Kidney (tissue), 14 donors: ENCODE data around the gene LRRC59. TPM values are rescaled to one million over a fixed set of nuclear protein-coding genes. Genes with fewer than 3 reads are reported as not detected.
A peak's percentile ranks its signal among the peaks of the same experiment; 100 is the strongest.

ENCODE experiments used
- DNase-seq, 5 donors: peaks; one replicate each; pipeline ENCODE4 v3.0.0-alpha.2; 2013 to 2020
- FAIRE-seq: peaks from 2 replicates; lab custom pipeline; 2012; peaks lifted over from hg19 to GRCh38; lab: Jason Lieb, UNC
- H3K27ac ChIP-seq, 2 donors: one replicate each; pipeline ENCODE4 v1.7.0; 2013; ENCODE audit warnings: low read depth in 2 of 2, low read length in 2 of 2, inconsistent platforms in 1 of 2
- H3K27me3 ChIP-seq: one replicate; pipeline ENCODE4 v1.7.1; 2013; ENCODE audit warnings: low read length, inconsistent platforms; ENCODE audit not compliant: control insufficient read depth, insufficient read depth
- H3K36me3 ChIP-seq, 3 donors: one replicate each; pipeline versions ENCODE4 v1.7.0 to v1.7.1; 2013; ENCODE audit warnings: low read length in 3 of 3, control low read depth in 1 of 3, inconsistent platforms in 1 of 3; ENCODE audit not compliant: insufficient read depth in 3 of 3, control insufficient read depth in 2 of 3
- H3K4me1 ChIP-seq, 3 donors: one replicate each; pipeline versions ENCODE4 v1.7.0 to v1.7.1; 2013; ENCODE audit warnings: low read length in 3 of 3, inconsistent platforms in 1 of 3, low read depth in 1 of 3; ENCODE audit not compliant: control insufficient read depth in 2 of 3, insufficient read depth in 2 of 3
- H3K4me3 ChIP-seq, 3 donors: one replicate each; pipeline versions ENCODE4 v1.7.0 to v1.8.1; 2013; ENCODE audit warnings: low read length in 3 of 3, control low read depth in 1 of 3, inconsistent platforms in 1 of 3
- H3K9ac ChIP-seq, 3 donors: one replicate each; pipeline versions ENCODE4 v1.7.0 to v1.7.1; 2013; ENCODE audit warnings: low read length in 3 of 3, control low read depth in 1 of 3, inconsistent platforms in 1 of 3
- H3K9me3 ChIP-seq, 3 donors: one replicate each; pipeline versions ENCODE4 v1.7.0 to v1.7.1; 2013; ENCODE audit warnings: low read length in 3 of 3, control low read depth in 1 of 3, inconsistent platforms in 1 of 3; ENCODE audit not compliant: control insufficient read depth in 2 of 3, insufficient read depth in 1 of 3
- CTCF ChIP-seq: IDR thresholded peaks from 3 replicates; pipeline ENCODE4 v1.5.1; 2012; ENCODE audit warnings: mild to moderate bottlenecking, moderate library complexity, borderline replicate concordance; ENCODE audit not compliant: insufficient read depth; ENCODE audit errors: extremely low read depth
- intact Hi-C: fragments of 100-400 bp; cut with DNase I; formaldehyde crosslinking; loops from one replicate; pipeline ENCODE4 v1.11.1; 2022
- polyA plus RNA-seq: library from polyadenylated mRNA; stranded (reverse); fragments of 350-450 nt; fragmentation: Illumina TruSeq; extraction: RNeasy Lipid Tissue Mini Kit (QIAGEN cat#74804); gene quantifications from one replicate; pipeline ENCODE4 v1.2.3, GENCODE V29; 2014; ENCODE audit warnings: low read depth, low replicate concordance; ENCODE audit not compliant: insufficient read depth
- total RNA-seq: library from RNA; stranded (reverse); fragmentation: NEBNext Ultra II Directional; extraction: Animal tissue kit (Norgen Biotek cat#: 25700); gene quantifications from one replicate; pipeline ENCODE4 v1.2.1, GENCODE V29; 2021
- donor health status: control.
- donor health status: control.
- donor health status: control.
- donor health status: control.
- donor health status: control.
- donor health status: DM: yes; HTN: yes; CAD: no.
- donor health status: Normal renal cell carcinoma (clear cell type).

The LRRC59 gene
- total and polyA plus RNA-seq, 2 donors from 2014 or later: 37.0 to 61.7 TPM

GRCh38 chr17:50352072-50352692 lies 45.1 kb downstream of the LRRC59 start:
- peak in 1 of 5 donors; percentile 15 for DNase-seq
- Histone ChIP-seq H3K9me3 (no peaks in the 10 kb centered on the region), H3K4me3 (no peak overlapping the region), H3K36me3 (peaks cover 0 to 10% (median 4%) of the 10 kb centered on the region in 3 donors), H3K9ac (no peak overlapping the region), H3K27me3 (no peaks in the 10 kb centered on the region), H3K4me1 (peaks cover 0 to 6% (median 5%) of the 10 kb centered on the region in 3 donors), H3K27ac (no peak overlapping the region)
- intact Hi-C loops: no loop called here
- FAIRE-seq: no peak
- no peak for TF ChIP-seq CTCF

- no peak overlapping the region for H3K27ac ChIP-seq
- DNase-seq (no peak), FAIRE-seq (no peak)
- no peaks in the 10 kb centered on the region for H3K9me3 ChIP-seq
- intact Hi-C loops: no loop called here
- H3K27me3 ChIP-seq: no peaks in the 10 kb centered on the region
- peaks cover 0 to 10% (median 1%) of the 10 kb centered on the region in 3 donors for H3K36me3 ChIP-seq
- no peak overlapping the region for H3K4me3 ChIP-seq
- peaks cover 0 to 11% (median 9%) of the 10 kb centered on the region in 3 donors for H3K4me1 ChIP-seq
- no peak overlapping the region for H3K9ac ChIP-seq
- TF ChIP-seq CTCF: no peak
These were observed 46.6 kb downstream of the LRRC59 start for GRCh38 chr17:50350733-50351132.

GRCh38 chr17:50349243-50349600 lies 48.1 kb downstream of the LRRC59 start:
- TF ChIP-seq CTCF: no peak
- no peak overlapping the region for H3K4me3 ChIP-seq
- DNase-seq (peak in 1 of 5 donors; percentile 24), FAIRE-seq (no peak)
- no peak overlapping the region for H3K9ac ChIP-seq
- intact Hi-C loops: no loop called here
- no peak overlapping the region for H3K27ac ChIP-seq
- no peaks in the 10 kb centered on the region for H3K9me3 ChIP-seq
- H3K36me3 ChIP-seq: no peaks in the 10 kb centered on the region
- no peaks in the 10 kb centered on the region for H3K27me3 ChIP-seq
- H3K4me1 ChIP-seq: peaks cover 0 to 11% (median 9%) of the 10 kb centered on the region in 3 donors
